T-helper 17 cell (primary cell): Measurements from ENCODE around the gene PLXNC1. TPM values are rescaled to one million over a fixed set of nuclear protein-coding genes. Genes with fewer than 3 reads are reported as not detected.
A peak's percentile ranks its signal among the peaks of the same experiment; 100 is the strongest.

ENCODE experiments used
- ATAC-seq: fragments of 150-1000 bp; cut with Tn5 transposase; 2 replicates; pipeline ENCODE4 v1.10.0; 2021; ENCODE audit warnings: mild to moderate bottlenecking, moderate library complexity
- DNase-seq, 3 donors: peaks; one replicate each; pipeline versions ENCODE4 v3.0.0 to v3.0.0-alpha.2; 2020 to 2021
- H3K9me3 ChIP-seq: one replicate; pipeline ENCODE4 v1.7.0; 2013; ENCODE audit warnings: low read length, mild to moderate bottlenecking; ENCODE audit not compliant: control insufficient read depth, poor library complexity, severe bottlenecking
- H3K27ac Mint-ChIP-seq: one replicate; pipeline ENCODE4 v1.8.0; 2022; ENCODE audit warnings: mild to moderate bottlenecking, moderate library complexity, mixed read lengths
- H3K27me3 Mint-ChIP-seq: one replicate; pipeline ENCODE4 v1.8.0; 2022; ENCODE audit warnings: mixed read lengths
- H3K36me3 Mint-ChIP-seq: one replicate; pipeline ENCODE4 v1.8.0; 2022; ENCODE audit warnings: low read depth, mixed read lengths
- H3K4me1 Mint-ChIP-seq: one replicate; pipeline ENCODE4 v1.8.0; 2022; ENCODE audit warnings: mild to moderate bottlenecking, mixed read lengths
- H3K4me3 Mint-ChIP-seq: one replicate; pipeline ENCODE4 v1.8.0; 2022; ENCODE audit warnings: mild to moderate bottlenecking, moderate library complexity, mixed read lengths
- total RNA-seq, 4 donors: library from RNA in 2 of 4; stranded (reverse) in 2 of 4; gene quantifications; one replicate each; pipeline ENCODE4 v1.2.3 and lab custom pipeline; 2022 to 2026

The PLXNC1 gene
- total RNA-seq, 2 donors from 2014 or later, result 26.5 to 30.6 TPM

DNA sequence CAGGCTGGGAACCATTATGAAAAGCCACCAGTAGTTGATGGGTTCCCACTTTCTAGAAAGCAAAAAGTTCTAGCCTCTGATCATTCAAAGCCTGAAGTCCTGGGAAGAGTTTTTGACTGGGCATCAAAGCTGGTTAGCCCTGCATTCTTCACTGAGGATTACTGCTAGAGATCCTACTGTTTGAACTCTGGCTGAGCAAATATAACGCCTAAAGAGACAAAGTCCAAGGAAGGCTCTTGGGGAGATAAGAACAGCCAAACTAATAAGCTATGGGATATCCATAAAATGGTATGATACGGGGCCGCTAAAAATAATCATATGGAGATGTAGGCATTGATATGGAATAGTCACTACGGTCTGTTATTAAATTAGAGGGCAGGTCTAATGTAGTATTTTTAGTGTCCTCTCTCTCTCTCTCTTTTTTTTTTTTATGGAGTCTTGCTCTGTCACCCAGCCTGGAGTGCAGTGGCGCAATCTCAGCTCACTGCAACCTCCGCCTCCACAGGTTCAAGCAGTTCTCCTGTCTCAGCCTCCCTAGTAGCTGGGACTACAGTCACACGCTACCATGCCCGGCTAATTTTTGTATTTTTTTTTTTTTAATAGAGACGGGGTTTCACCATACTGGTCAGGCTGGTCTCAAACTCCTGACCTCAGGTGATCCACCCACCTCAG lies 35.5 kb downstream of the PLXNC1 start:
- H3K4me3 Mint-ChIP-seq, result no peak overlapping the region
- H3K27me3 Mint-ChIP-seq, result no peaks in the 10 kb centered on the region
- H3K36me3 Mint-ChIP-seq, result no peaks in the 10 kb centered on the region
- no peaks in the 10 kb centered on the region for H3K9me3 ChIP-seq
- ATAC-seq (no peak), DNase-seq (no peak)
- H3K27ac Mint-ChIP-seq, result peak overlapping the region; percentile 82
- peaks cover 9% of the 10 kb centered on the region for H3K4me1 Mint-ChIP-seq

DNA sequence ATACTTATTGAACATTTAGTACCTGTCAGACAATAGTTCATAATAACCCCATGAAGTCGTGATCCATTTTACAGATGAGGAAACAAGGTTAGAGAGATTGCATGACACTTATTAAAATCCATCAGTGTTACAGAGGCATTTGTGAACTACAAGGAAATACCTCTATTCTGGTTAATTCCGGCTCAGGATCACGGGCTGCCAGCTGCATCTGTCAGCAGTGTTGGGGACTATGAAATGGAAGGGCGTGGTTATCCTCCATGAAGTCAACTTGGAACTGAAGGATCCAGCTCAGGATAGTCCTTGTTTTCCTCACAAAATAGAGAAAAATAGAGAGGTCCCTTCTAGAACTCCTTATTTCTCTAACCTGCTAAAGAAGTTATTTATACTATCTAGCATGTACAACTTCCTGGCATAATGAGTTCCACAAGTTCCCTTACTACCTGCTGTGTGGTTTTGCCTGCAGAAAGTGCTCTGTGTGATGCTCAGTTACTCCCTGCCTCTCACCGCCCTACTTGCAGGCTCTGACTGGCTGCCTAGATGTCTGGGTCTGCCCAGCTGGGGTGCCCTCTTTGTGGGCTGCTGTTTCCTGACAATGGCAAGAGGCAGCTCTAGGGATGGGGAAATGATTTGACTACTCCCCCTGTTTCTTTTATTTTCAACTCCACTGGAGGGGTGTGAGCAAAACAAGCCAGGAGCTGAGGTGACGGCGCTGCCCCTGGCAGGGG lies 36.8 kb downstream of the PLXNC1 start:
- DNase-seq (no peak), ATAC-seq (no peak)
- no peaks in the 10 kb centered on the region for H3K9me3 ChIP-seq
- H3K4me3 Mint-ChIP-seq, result no peak overlapping the region
- H3K27ac Mint-ChIP-seq, result no peak overlapping the region
- no peaks in the 10 kb centered on the region for H3K36me3 Mint-ChIP-seq
- H3K27me3 Mint-ChIP-seq, result no peaks in the 10 kb centered on the region
- peaks cover 5% of the 10 kb centered on the region for H3K4me1 Mint-ChIP-seq

DNA sequence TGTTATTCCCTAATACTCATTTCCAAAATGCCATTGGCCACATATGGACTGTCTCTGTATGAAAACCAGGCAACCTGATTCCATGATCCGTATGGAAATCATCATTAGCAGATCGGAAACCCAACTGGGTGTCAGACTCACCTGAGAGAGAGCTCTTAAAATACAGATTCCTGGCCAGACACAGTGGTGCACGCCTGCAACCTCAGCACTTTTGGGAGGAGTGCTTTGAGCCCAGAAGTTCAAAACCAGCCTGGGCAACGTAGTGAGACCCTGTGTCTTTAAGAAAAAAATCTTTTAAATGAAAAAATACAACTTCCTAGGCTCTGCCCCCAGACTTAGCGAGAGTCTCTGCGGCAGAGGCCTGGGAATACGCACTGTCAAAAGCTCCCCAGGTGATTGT lies 37.4 kb downstream of the PLXNC1 start:
- no peaks in the 10 kb centered on the region for H3K36me3 Mint-ChIP-seq

DNA sequence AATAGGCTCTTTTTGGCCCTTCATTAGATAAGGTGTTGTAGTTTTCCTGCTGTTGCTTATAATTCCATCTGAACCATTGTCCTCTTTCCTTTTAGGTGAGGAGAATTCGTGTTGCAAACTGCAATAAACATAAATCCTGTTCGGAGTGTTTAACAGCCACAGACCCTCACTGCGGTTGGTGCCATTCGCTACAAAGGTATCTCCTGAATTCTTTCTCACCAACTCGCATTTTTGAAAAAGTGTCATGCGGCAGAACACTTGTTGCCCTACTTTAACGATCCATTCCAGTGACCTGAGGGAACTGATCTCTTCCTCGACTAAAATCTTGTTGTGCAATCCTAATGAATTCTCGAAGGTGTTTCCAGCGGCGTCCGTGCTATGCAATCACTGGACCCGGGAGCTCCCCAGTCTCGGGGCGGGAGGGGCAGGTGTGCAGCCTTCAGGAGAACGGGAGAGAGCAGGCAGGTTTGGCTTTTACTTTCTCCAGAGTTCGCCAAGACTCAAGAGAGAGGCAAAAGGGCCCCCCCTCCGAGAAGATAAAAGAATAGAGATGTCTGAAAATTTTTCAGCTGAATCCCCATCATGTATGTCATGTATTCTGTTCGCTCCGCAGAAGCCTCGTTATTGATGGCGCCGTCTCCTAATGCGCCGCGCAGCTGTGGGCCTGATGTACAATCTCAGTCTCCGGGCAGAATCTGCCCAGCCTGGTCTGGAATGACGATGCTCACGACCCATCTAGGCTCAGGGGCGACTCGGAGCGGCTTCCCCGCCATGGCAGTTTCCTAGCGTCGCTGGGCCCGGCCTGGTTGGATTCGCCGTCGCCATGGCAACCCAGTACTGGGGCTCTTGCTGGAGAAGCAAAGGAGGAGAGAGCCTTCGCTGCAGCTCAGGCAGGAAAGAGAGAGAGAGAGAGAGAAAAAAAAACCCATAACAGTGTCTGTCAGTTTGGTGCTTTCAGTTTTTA lies 38.2 kb downstream of the PLXNC1 start:
- Mint-ChIP-seq H3K27ac (no peak overlapping the region), H3K4me1 (peaks cover 3% of the 10 kb centered on the region), H3K27me3 (no peaks in the 10 kb centered on the region), H3K36me3 (no peaks in the 10 kb centered on the region), H3K4me3 (no peak overlapping the region)
- DNase-seq (no peak), ATAC-seq (no peak)
- H3K9me3 ChIP-seq, result no peaks in the 10 kb centered on the region

More for the DNA sequence above, 37.4 kb downstream of the PLXNC1 start:
- no peaks in the 10 kb centered on the region for H3K9me3 ChIP-seq
- DNase-seq (no peak), ATAC-seq (no peak)
- Mint-ChIP-seq H3K27ac (no peak overlapping the region), H3K4me1 (peaks cover 4% of the 10 kb centered on the region), H3K4me3 (no peak overlapping the region), H3K27me3 (no peaks in the 10 kb centered on the region)

DNA sequence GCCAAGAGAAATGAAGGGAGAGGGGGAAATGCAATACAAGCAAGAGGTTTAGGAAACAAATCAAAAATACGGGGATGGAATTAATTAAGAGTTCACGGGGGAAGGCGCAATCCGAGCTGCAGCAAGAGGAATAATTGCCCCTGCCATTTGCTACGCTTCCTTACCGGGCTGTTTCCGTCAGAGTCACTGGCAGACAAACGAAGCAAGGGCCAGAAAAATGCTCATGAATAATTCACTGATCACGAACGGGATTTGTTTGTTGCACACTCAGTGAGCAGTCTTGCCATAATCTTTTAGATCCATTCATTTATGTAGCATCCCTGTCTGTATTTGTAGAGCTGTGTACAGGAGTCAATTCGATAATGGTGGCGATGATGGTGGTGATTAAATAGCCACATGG lies 39.0 kb downstream of the PLXNC1 start:
- Mint-ChIP-seq H3K4me3 (no peak overlapping the region), H3K36me3 (no peaks in the 10 kb centered on the region), H3K4me1 (peaks cover 3% of the 10 kb centered on the region), H3K27me3 (no peaks in the 10 kb centered on the region), H3K27ac (no peak overlapping the region)
- no peaks in the 10 kb centered on the region for H3K9me3 ChIP-seq
- ATAC-seq, result no peak
- DNase-seq, result no peak

DNA sequence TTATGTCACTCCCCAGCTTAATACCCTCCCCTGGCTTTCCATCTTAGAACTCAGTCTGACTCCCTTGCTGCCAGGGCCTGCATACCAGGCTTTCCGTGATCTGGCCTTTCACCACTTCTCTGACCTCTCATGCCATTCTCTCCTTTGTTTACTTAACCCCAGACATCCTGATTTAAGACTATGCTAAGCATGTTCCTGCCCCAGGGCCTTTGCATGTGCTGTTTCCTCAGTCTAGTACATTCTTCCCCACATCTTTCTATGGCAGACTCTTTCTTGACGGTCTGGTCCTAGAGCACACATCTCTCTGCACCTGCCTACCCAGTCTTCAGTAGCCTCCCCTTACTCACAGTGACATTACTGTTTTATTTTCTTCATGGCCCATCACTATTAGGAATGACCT lies 42.2 kb downstream of the PLXNC1 start:
- Mint-ChIP-seq H3K27me3 (no peaks in the 10 kb centered on the region), H3K4me1 (peaks cover 3% of the 10 kb centered on the region), H3K4me3 (no peak overlapping the region), H3K27ac (no peak overlapping the region), H3K36me3 (peaks cover 6% of the 10 kb centered on the region)
- H3K9me3 ChIP-seq, result no peaks in the 10 kb centered on the region
- DNase-seq (no peak), ATAC-seq (no peak)

DNA sequence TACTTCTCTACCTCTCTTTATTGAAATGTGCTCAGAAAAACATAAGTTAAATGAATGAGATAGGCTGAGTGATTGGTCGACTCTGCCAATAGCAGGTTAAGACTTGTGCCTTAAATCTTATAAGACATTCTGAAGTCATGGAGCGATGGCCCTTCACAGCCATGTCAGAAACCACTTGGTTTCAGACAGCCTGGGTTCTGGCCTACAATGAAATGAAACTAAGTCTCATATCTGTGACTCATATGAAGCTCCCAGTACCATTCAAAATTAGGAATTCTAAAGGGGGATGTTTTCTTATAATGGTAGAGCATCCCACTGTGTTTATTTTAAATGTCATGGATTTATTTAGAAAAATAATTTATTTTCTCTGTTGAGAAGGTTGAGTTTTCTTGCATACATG lies 42.6 kb downstream of the PLXNC1 start:
- Mint-ChIP-seq H3K27ac (no peak overlapping the region), H3K4me1 (peaks cover 3% of the 10 kb centered on the region), H3K4me3 (no peak overlapping the region), H3K27me3 (no peaks in the 10 kb centered on the region), H3K36me3 (peaks cover 6% of the 10 kb centered on the region)
- H3K9me3 ChIP-seq, result no peaks in the 10 kb centered on the region
- ATAC-seq (no peak), DNase-seq (no peak)

DNA sequence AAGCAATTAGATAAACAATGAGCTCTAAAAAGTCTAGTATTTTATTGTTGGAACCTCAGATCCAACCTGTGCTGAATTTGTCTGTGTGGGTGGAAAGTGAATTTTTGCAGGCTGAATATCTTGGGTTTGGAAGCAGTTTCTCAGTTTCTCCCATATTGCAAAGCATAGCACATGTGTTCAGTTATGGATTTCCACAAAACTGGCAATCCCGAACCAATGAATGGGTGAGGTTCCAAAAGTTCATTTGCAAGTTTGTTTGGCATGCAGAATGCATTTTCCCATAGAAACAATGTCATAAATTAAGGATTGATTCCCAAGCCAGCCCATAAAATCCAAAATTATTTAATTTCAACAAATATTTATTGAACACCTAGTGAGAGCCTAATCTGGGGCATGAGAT lies 43.4 kb downstream of the PLXNC1 start:
- ATAC-seq, result no peak
- H3K27ac Mint-ChIP-seq, result no peak overlapping the region
- no peaks in the 10 kb centered on the region for H3K27me3 Mint-ChIP-seq
- peaks cover 6% of the 10 kb centered on the region for H3K36me3 Mint-ChIP-seq
- DNase-seq, result no peak
- no peaks in the 10 kb centered on the region for H3K9me3 ChIP-seq
- H3K4me3 Mint-ChIP-seq, result no peak overlapping the region
- H3K4me1 Mint-ChIP-seq, result peaks cover 3% of the 10 kb centered on the region

DNA sequence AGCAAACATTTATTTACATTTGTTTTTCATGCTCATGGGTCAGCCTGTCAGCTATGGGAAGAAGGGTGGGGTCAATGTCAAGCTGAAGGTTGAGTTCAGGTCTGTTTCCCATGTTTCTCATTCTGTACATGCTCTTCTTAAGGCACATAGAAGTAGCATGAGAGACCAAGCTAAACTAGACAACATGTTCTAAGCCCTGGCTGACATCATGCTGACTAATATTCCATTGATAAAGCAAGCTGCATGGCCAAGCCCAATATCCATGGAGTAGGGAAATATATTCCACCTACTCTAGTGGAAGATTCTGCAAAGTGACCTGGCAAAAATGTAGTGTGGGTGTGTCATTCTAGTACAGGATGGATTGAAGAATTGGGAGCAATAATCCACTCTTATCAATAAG lies 44.1 kb downstream of the PLXNC1 start:
- peaks cover 3% of the 10 kb centered on the region for H3K4me1 Mint-ChIP-seq
- no peaks in the 10 kb centered on the region for H3K9me3 ChIP-seq
- DNase-seq (no peak), ATAC-seq (no peak)
- H3K27me3 Mint-ChIP-seq, result no peaks in the 10 kb centered on the region
- H3K4me3 Mint-ChIP-seq, result no peak overlapping the region
- H3K36me3 Mint-ChIP-seq, result peaks cover 6% of the 10 kb centered on the region
- H3K27ac Mint-ChIP-seq, result no peak overlapping the region

DNA sequence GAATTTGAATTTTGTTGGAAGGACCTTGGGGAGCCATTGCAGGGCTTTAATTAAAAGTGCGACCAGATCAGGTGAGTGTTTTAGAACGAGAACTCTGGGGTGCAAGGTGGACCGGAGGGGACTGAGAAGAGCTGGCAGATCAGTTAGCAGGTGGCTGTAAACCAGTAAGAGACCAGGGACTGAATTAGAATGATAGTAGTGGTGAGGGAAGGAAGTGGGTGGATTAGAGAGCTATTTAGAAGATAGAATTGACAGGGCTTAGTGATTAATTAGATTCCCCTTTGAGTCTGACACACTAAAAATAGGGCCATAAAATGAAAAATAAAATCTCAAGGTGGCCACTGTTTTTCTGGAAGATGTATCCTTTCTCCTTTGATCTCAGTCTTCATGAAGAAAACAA lies 44.8 kb downstream of the PLXNC1 start:
- Mint-ChIP-seq H3K4me3 (no peak overlapping the region), H3K27me3 (no peaks in the 10 kb centered on the region), H3K4me1 (peaks cover 3% of the 10 kb centered on the region), H3K36me3 (peaks cover 6% of the 10 kb centered on the region), H3K27ac (no peak overlapping the region)
- no peak for ATAC-seq
- H3K9me3 ChIP-seq, result no peaks in the 10 kb centered on the region
- DNase-seq, result no peak

DNA sequence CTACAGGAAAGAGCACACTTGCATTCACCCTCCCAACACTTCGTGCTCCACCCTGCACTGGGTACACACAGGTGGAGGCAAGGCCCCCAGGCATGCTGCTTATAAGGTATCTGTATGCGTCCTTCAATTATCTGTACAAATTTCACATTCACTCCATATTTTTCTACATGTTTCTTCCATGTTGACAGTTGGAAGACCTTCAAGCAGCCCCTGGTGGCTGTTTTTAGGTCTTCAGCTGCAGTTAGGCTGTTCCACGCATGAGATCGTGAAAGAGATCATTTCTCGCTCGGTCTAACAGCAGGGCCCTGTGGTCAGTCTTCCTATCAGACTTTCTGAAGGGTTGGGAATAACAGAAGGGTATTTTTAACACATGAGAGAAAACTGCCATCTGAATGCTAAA lies 47.1 kb downstream of the PLXNC1 start:
- H3K4me1 Mint-ChIP-seq, result peaks cover 3% of the 10 kb centered on the region
- no peak for DNase-seq
- peaks cover 6% of the 10 kb centered on the region for H3K36me3 Mint-ChIP-seq
- no peaks in the 10 kb centered on the region for H3K9me3 ChIP-seq
- H3K27ac Mint-ChIP-seq, result no peak overlapping the region
- ATAC-seq, result no peak
- H3K27me3 Mint-ChIP-seq, result no peaks in the 10 kb centered on the region
- H3K4me3 Mint-ChIP-seq, result no peak overlapping the region

DNA sequence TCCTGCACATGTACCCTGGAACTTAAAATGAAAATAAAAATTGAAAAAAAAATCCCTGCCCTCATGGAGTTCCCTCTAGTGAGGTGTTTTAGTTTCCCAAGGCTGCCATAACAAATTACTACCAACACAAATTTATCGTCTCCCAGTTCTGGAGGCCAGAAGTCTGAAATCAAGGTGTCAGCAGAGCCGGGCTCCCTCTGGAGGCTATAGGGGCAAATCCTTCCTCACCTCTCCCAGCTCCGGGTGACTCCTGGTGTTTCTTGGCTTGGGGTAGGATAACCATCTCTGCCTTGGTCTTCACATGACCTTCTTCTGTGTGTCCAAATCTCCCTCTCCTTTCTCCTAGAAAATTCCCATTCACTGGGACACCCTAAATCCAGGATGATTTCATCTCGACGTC lies 50.1 kb downstream of the PLXNC1 start:
- Mint-ChIP-seq H3K4me1 (peaks cover 14% of the 10 kb centered on the region), H3K4me3 (no peak overlapping the region), H3K36me3 (peaks cover 3% of the 10 kb centered on the region), H3K27me3 (no peaks in the 10 kb centered on the region), H3K27ac (no peak overlapping the region)
- no peak for ATAC-seq
- no peak for DNase-seq
- H3K9me3 ChIP-seq, result no peaks in the 10 kb centered on the region

DNA sequence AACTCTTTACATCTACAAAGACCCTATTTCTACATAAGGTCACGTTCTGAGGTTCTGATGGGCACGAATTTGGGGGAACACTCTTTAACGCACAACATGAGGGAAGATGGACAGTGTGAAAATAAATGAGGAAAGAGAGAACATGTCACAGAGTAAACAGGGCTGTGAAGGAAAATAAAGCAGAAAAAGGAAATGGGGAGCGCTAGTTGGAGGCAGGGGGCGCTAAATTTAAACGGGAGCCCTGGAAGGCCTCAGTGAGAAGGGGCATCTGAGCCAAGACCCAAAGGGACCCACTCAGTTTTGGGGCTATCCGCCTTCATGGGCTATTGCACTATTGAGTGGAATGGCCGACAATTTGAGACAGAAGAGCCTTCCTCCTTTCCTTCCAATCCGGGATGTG lies 50.5 kb downstream of the PLXNC1 start:
- ATAC-seq (no peak), DNase-seq (no peak)
- no peak overlapping the region for H3K4me3 Mint-ChIP-seq
- H3K9me3 ChIP-seq, result no peaks in the 10 kb centered on the region
- H3K27me3 Mint-ChIP-seq, result no peaks in the 10 kb centered on the region
- H3K36me3 Mint-ChIP-seq, result peaks cover under 1% of the 10 kb centered on the region
- H3K27ac Mint-ChIP-seq, result peak overlapping the region; percentile 22
- H3K4me1 Mint-ChIP-seq, result peaks cover 14% of the 10 kb centered on the region
